ENCODE results near the gene HNRNPF.

HNRNPF gene

GRCh38 chr10:43343126-43343525, 65.9 kb downstream of the HNRNPF start:
- Histone ChIP-seq H3K27me3 (peaks cover 4% of the 10 kb centered on the region; the same call in 1 of the 2 replicates), H3K4me1 (no peaks in the 10 kb centered on the region), H3K4me3 (ENCODE audit: low read depth, low read length) (no peak overlapping the region), H3K36me3 (no peaks in the 10 kb centered on the region), H3K9me3 (no peaks in the 10 kb centered on the region)
- no peak for DNase-seq
- no peak for TF ChIP-seq CTCF (IDR thresholded peaks at IDR 0.05; ENCODE audit: low read depth, low read length)

GRCh38 chr10:43342279-43343125, 66.5 kb downstream of the HNRNPF start:
- Histone ChIP-seq H3K4me1 (no peaks in the 10 kb centered on the region), H3K9me3 (no peaks in the 10 kb centered on the region), H3K4me3 (ENCODE audit: low read depth, low read length) (no peak overlapping the region), H3K27me3 (peaks cover 4% of the 10 kb centered on the region; the same call in 1 of the 2 replicates), H3K36me3 (no peaks in the 10 kb centered on the region)
- no peak for DNase-seq
- TF ChIP-seq CTCF (IDR thresholded peaks at IDR 0.05; ENCODE audit: low read depth, low read length): no peak

GRCh38 chr10:43341450-43341849, 67.5 kb downstream of the HNRNPF start:
- no peaks in the 10 kb centered on the region for H3K4me1 ChIP-seq
- no peak for DNase-seq
- H3K4me3 ChIP-seq (ENCODE audit: low read depth, low read length): no peak overlapping the region
- H3K9me3 ChIP-seq: no peaks in the 10 kb centered on the region
- no peaks in the 10 kb centered on the region for H3K36me3 ChIP-seq
- TF ChIP-seq CTCF (IDR thresholded peaks at IDR 0.05; ENCODE audit: low read depth, low read length): no peak
- peaks cover 4% of the 10 kb centered on the region; the same call in 1 of the 2 replicates for H3K27me3 ChIP-seq

- H3K4me1 ChIP-seq: no peaks in the 10 kb centered on the region
- TF ChIP-seq CTCF (IDR thresholded peaks at IDR 0.05; ENCODE audit: low read depth, low read length): no peak
- DNase-seq: no peak
Observed at GRCh38 chr10:43340619-43341018, 68.4 kb downstream of the HNRNPF start.

GRCh38 chr10:43340101-43340500, 68.9 kb downstream of the HNRNPF start:
- Histone ChIP-seq H3K4me3 (ENCODE audit: low read depth, low read length) (no peak overlapping the region), H3K36me3 (no peaks in the 10 kb centered on the region), H3K9me3 (no peaks in the 10 kb centered on the region), H3K4me1 (no peaks in the 10 kb centered on the region), H3K27me3 (peaks cover 4% of the 10 kb centered on the region; the same call in 1 of the 2 replicates)
- TF ChIP-seq CTCF (IDR thresholded peaks at IDR 0.05; ENCODE audit: low read depth, low read length): no peak
- no peak for DNase-seq

More at GRCh38 chr10:43340619-43341018, 68.4 kb downstream of the HNRNPF start:
- H3K4me3 ChIP-seq (ENCODE audit: low read depth, low read length): no peak overlapping the region
- H3K27me3 ChIP-seq: peaks cover 4% of the 10 kb centered on the region; the same call in 1 of the 2 replicates
- H3K9me3 ChIP-seq: no peaks in the 10 kb centered on the region
- H3K36me3 ChIP-seq: no peaks in the 10 kb centered on the region

- Histone ChIP-seq H3K9me3 (no peaks in the 10 kb centered on the region), H3K4me3 (ENCODE audit: low read depth, low read length) (no peak overlapping the region), H3K27me3 (peaks cover 4% of the 10 kb centered on the region; the same call in 1 of the 2 replicates), H3K4me1 (no peaks in the 10 kb centered on the region), H3K36me3 (no peaks in the 10 kb centered on the region)
- DNase-seq: no peak
- no peak for TF ChIP-seq CTCF (IDR thresholded peaks at IDR 0.05; ENCODE audit: low read depth, low read length)
Observed at GRCh38 chr10:43339136-43339535, 69.8 kb downstream of the HNRNPF start.
